ENCODE results near the gene DIP2C. TPM values are rescaled to one million over a fixed set of nuclear protein-coding genes. Genes with fewer than 3 reads are reported as not detected.
A peak's percentile ranks its signal among the peaks of the same experiment; 100 is the strongest.

Gene DIP2C
- total RNA-seq, 1 donor from 2014 or later: 23.1 TPM

- no peak overlapping the region for H3K27ac Mint-ChIP-seq
- no peak for DNase-seq (ENCODE audit: extremely low spot score, unreplicated experiment)
- H3K4me3 Mint-ChIP-seq: no peak overlapping the region
- H3K36me3 Mint-ChIP-seq: peaks cover 4% of the 10 kb centered on the region
- no peaks in the 10 kb centered on the region for H3K27me3 Mint-ChIP-seq
- peaks cover 48% of the 10 kb centered on the region for H3K4me1 Mint-ChIP-seq (ENCODE audit: unreplicated experiment)
- no peak for TF ChIP-seq CTCF (conservative IDR thresholded peaks at IDR 0.05)
- no peaks in the 10 kb centered on the region for H3K9me3 Mint-ChIP-seq
Observed at GRCh38 chr10:591646-592045, 97.8 kb downstream of the DIP2C start.

- DNase-seq (ENCODE audit: extremely low spot score, unreplicated experiment): no peak
- Mint-ChIP-seq H3K27ac (no peak overlapping the region), H3K4me1 (ENCODE audit: unreplicated experiment) (peaks cover 57% of the 10 kb centered on the region), H3K4me3 (no peak overlapping the region), H3K27me3 (no peaks in the 10 kb centered on the region), H3K36me3 (peaks cover 4% of the 10 kb centered on the region), H3K9me3 (no peaks in the 10 kb centered on the region)
- no peak for TF ChIP-seq CTCF (conservative IDR thresholded peaks at IDR 0.05)
Observed at GRCh38 chr10:590721-591120, 98.7 kb downstream of the DIP2C start.

DNA sequence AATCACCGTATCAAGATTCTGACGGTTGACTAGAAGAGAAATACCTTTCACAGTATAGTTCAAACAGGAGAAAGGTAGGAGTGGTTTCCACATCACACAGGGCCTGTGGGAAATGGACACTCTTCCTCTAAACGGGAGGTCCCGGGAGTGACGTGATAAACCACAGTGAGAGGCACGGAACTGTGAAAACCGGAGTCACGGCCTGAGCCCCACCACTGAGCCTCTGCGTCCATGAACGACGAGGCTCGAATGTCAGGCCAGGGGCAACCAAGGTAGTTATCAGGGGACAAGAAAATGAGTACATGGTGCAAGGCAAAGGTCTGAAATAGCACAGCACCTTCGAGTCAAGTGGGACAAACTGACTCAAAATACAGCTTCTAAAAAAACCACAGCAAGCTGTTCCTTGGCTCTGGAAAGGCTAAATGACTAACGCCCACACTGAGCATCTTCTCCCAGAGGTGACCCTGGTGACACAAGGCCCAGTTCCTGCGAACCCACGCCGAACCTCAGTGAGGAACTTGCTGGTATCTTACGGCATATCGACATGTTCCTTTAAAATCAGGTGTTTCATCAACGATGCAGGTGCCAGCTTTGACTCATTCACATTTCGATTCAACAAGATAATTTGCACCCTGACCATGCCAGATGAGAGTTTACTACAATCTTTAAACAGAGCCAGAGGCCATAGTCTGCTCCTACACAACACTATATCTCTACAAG, 99.3 kb downstream of the DIP2C start:
- H3K27ac Mint-ChIP-seq: peak overlapping the region; percentile 21
- H3K4me3 Mint-ChIP-seq: no peak overlapping the region
- no peaks in the 10 kb centered on the region for H3K9me3 Mint-ChIP-seq
- no peak for TF ChIP-seq CTCF (conservative IDR thresholded peaks at IDR 0.05)
- H3K27me3 Mint-ChIP-seq: no peaks in the 10 kb centered on the region
- H3K36me3 Mint-ChIP-seq: peaks cover 4% of the 10 kb centered on the region
- DNase-seq (ENCODE audit: extremely low spot score, unreplicated experiment): no peak
- H3K4me1 Mint-ChIP-seq (ENCODE audit: unreplicated experiment): peaks cover 63% of the 10 kb centered on the region

DNA sequence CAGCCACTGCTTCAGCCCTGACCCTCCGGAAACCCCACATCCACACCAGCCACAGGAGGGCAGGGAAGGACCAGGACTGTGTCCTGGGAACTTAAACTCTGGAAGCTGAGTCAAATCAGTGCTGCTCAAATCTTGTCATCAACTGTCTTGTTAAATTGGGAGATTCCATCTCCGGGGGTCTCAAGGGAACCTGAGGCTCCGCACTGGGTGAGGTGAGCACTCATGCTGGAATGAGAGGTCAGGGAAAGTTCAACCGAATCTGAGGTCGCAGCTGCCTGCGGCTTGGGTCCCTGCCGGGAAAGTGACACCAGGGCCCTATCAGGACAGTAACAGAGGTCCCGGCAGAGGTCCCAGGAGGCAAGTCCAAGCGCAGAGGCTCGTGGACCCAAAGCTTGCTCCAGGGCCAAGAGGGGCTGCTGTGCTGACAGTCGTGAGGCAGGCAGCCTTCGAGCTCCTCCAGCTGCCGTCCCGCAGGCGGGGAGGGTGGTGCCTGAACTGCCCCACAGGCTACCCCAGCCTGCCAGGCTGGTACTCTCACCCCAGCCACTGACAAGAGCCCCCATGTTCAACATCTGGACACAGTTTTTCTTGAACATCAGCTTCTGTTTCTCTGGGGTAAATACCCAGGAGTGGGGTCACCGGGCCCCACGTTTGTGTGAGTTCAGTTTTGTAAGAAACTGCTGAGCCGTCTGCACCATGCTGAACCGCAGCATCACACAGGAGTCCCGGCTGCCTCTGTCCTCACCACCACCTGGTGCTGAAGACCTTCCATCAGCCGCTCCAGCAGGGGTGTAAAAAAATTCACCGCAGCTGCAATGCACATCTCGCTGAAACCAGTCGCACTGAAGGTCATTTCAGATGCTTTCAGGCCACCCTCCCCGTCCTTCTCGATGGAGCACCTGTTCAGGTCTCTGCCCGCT, 101.0 kb downstream of the DIP2C start:
- Mint-ChIP-seq H3K36me3 (no peaks in the 10 kb centered on the region), H3K4me1 (ENCODE audit: unreplicated experiment) (peaks cover 71% of the 10 kb centered on the region), H3K4me3 (no peak overlapping the region), H3K27me3 (no peaks in the 10 kb centered on the region), H3K9me3 (no peaks in the 10 kb centered on the region), H3K27ac (peak overlapping the region; percentile 50)
- TF ChIP-seq CTCF (conservative IDR thresholded peaks at IDR 0.05): no peak
- no peak for DNase-seq (ENCODE audit: extremely low spot score, unreplicated experiment)

DNA sequence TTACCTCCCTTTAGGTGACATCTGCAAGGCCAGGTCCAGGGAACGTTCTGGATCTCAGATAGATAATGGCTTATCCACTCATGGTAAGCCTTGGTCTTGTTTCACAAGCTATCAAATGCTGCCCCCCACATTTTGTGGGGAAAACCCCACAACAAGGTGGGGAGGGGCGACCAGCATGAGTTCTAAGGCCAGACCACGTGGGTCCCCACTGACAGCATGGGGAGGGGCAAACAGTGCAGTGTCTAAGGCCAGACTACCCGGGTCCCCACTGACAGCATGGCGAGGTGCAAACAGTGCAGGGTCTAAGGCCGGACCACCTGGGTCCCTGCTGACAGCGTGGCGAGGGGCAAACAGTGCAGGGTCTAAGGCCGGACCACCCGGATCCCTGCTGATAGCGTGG, 102.8 kb downstream of the DIP2C start:
- peak overlapping the region; percentile 64 for H3K27ac Mint-ChIP-seq
- H3K4me3 Mint-ChIP-seq: no peak overlapping the region
- no peaks in the 10 kb centered on the region for H3K27me3 Mint-ChIP-seq

More for the DNA sequence above, 102.8 kb downstream of the DIP2C start:
- no peak for TF ChIP-seq CTCF (conservative IDR thresholded peaks at IDR 0.05)
- DNase-seq (ENCODE audit: extremely low spot score, unreplicated experiment): no peak
- Mint-ChIP-seq H3K4me1 (ENCODE audit: unreplicated experiment) (peaks cover 68% of the 10 kb centered on the region), H3K36me3 (no peaks in the 10 kb centered on the region), H3K9me3 (no peaks in the 10 kb centered on the region)

Data from type B pancreatic cell (in vitro differentiated cells).